Sigmoid colon (tissue), 4 donors: ENCODE results near the gene FAM162A.

Source experiments
- EP300 ChIP-seq, 4 donors: sonication (generic); formaldehyde crosslinking; IDR thresholded peaks; one replicate each; pipeline ENCODE4 v1.6.1; 2017; ENCODE audit warnings: antibody characterized with exemption in 4 of 4
- POLR2A ChIP-seq, 2 donors: fragments of 450-650 bp; IDR thresholded peaks; one replicate each; pipeline ENCODE4 v1.6.1; 2016; ENCODE audit warnings: antibody characterized with exemption in 2 of 2, mild to moderate bottlenecking in 2 of 2, moderate library complexity in 2 of 2
- POLR2AphosphoS5 ChIP-seq, 4 donors: sonication (generic); formaldehyde crosslinking; IDR thresholded peaks; one replicate each; pipeline ENCODE4 v1.6.1; 2017; ENCODE audit warnings: antibody characterized with exemption in 4 of 4
- TF ChIP-seq, protein P1 (sequence below), 4 experiments: fragments of 450-650 bp in 3 of 4; fragments of 200-600 bp in 1 of 4; IDR thresholded peaks; one replicate each; pipeline ENCODE4 v1.5.1; 2016 to 2019; ENCODE audit warnings: antibody characterized with exemption in 4 of 4, mild to moderate bottlenecking in 3 of 4, moderate library complexity in 2 of 4

DNA sequence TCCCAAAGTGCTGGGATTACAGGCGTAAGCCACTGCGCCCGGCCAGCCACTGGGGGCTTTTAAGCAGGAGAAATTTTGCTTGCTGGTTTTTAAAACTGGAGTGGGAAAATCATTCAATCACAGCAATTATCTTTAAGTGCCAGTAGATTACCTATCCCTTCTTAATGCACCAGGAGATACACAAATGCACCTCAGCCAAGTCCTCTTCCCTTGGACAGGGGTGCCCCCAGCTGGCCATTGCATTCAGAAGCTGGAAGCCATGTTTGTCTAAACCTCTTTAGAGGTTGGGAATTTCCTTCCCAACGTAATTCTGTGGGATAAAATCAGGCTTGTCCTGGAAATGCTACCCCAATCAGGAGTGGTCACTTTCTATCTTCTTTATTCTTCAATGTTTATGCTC is 27.6 kb upstream of the FAM162A start:
- TF ChIP-seq, protein P1, sequence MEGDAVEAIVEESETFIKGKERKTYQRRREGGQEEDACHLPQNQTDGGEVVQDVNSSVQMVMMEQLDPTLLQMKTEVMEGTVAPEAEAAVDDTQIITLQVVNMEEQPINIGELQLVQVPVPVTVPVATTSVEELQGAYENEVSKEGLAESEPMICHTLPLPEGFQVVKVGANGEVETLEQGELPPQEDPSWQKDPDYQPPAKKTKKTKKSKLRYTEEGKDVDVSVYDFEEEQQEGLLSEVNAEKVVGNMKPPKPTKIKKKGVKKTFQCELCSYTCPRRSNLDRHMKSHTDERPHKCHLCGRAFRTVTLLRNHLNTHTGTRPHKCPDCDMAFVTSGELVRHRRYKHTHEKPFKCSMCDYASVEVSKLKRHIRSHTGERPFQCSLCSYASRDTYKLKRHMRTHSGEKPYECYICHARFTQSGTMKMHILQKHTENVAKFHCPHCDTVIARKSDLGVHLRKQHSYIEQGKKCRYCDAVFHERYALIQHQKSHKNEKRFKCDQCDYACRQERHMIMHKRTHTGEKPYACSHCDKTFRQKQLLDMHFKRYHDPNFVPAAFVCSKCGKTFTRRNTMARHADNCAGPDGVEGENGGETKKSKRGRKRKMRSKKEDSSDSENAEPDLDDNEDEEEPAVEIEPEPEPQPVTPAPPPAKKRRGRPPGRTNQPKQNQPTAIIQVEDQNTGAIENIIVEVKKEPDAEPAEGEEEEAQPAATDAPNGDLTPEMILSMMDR (IDR thresholded peaks at IDR 0.05), result peak in 2 of 4 experiments; percentile 28 to 34
- TF ChIP-seq POLR2A (IDR thresholded peaks at IDR 0.05) (no peak), POLR2AphosphoS5 (IDR thresholded peaks at IDR 0.05) (no peak), EP300 (IDR thresholded peaks at IDR 0.05) (no peak)
